GM19324 (cell line): ENCODE measurements around the gene CPNE4.

Experiments used
- ATAC-seq: cut with Tn5 transposase; IDR thresholded peaks from one replicate; pipeline ENCODE4 v1.9.1; 2021; ENCODE audit warnings: mild to moderate bottlenecking, moderate library complexity; ENCODE audit not compliant: unreplicated experiment, low FRiP score

The CPNE4 gene

GRCh38 chr3:132017137-132017536, 17.7 kb downstream of the CPNE4 start:
- ATAC-seq, result no peak

GRCh38 chr3:132016061-132017041, 18.5 kb downstream of the CPNE4 start:
- no peak for ATAC-seq

GRCh38 chr3:132014105-132014504, 20.7 kb downstream of the CPNE4 start:
- no peak for ATAC-seq

GRCh38 chr3:132009241-132009640, 25.6 kb downstream of the CPNE4 start:
- ATAC-seq, result no peak

- no peak for ATAC-seq
Observed at GRCh38 chr3:132008837-132009236, 26.0 kb downstream of the CPNE4 start.

- no peak for ATAC-seq
Observed at GRCh38 chr3:132007617-132008016, 27.2 kb downstream of the CPNE4 start.

GRCh38 chr3:132006605-132007204, 28.1 kb downstream of the CPNE4 start:
- no peak for ATAC-seq

- no peak for ATAC-seq
Observed at GRCh38 chr3:132004571-132004970, 30.2 kb downstream of the CPNE4 start.

- ATAC-seq, result no peak
Observed at GRCh38 chr3:132003685-132004084, 31.1 kb downstream of the CPNE4 start.

GRCh38 chr3:132001999-132002398, 32.8 kb downstream of the CPNE4 start:
- ATAC-seq, result no peak

GRCh38 chr3:132001036-132001435, 33.8 kb downstream of the CPNE4 start:
- ATAC-seq, result no peak

- no peak for ATAC-seq
Observed at GRCh38 chr3:131998027-131998426, 36.8 kb downstream of the CPNE4 start.

GRCh38 chr3:131995891-131996290, 38.9 kb downstream of the CPNE4 start:
- no peak for ATAC-seq

GRCh38 chr3:131989318-131989717, 45.5 kb downstream of the CPNE4 start:
- ATAC-seq, result no peak

GRCh38 chr3:131988209-131988608, 46.6 kb downstream of the CPNE4 start:
- ATAC-seq, result no peak

GRCh38 chr3:131983689-131984088, 51.1 kb downstream of the CPNE4 start:
- no peak for ATAC-seq

- ATAC-seq, result no peak
Observed at GRCh38 chr3:131981323-131981722, 53.5 kb downstream of the CPNE4 start.

GRCh38 chr3:131976448-131976847, 58.4 kb downstream of the CPNE4 start:
- ATAC-seq, result no peak

GRCh38 chr3:131975047-131975446, 59.8 kb downstream of the CPNE4 start:
- ATAC-seq, result no peak

- no peak for ATAC-seq
Observed at GRCh38 chr3:131973731-131974130, 61.1 kb downstream of the CPNE4 start.

- ATAC-seq, result no peak
Observed at GRCh38 chr3:131972550-131972949, 62.3 kb downstream of the CPNE4 start.

- no peak for ATAC-seq
Observed at GRCh38 chr3:131972091-131972490, 62.7 kb downstream of the CPNE4 start.
